ENCODE measurements around the gene CACNA1D.

The CACNA1D gene

DNA sequence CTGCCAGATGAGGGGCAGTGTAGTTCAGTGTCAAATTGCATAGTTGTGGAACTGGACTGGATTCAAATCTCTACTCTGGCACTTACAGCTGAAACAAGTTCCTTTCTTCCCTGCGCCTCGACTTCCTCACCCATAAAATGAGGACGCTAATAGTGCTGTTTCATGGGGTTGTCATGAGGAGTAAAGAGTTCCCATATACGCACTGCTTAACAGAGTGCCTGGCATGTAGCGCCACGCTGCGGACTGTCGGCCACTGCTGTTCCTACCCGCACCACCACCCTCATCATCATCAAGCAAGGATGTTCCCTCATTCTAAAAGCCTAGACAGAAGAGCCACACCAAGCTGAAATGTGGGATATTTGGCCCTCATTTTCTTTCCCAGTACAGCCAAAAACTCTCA is 259.9 kb downstream of the CACNA1D start:
- Mint-ChIP-seq H3K27me3 (ENCODE audit: low read depth) (no peaks in the 10 kb centered on the region), H3K4me3 (no peak overlapping the region), H3K27ac (no peak overlapping the region), H3K36me3 (ENCODE audit: low read depth) (no peaks in the 10 kb centered on the region), H3K9me3 (no peaks in the 10 kb centered on the region), H3K4me1 (no peaks in the 10 kb centered on the region)
- no peak for TF ChIP-seq CTCF (IDR thresholded peaks at IDR 0.05; ENCODE audit: unreplicated experiment in 3 of 3)

- Mint-ChIP-seq H3K27me3 (ENCODE audit: low read depth) (peaks cover 5% of the 10 kb centered on the region), H3K4me1 (no peaks in the 10 kb centered on the region), H3K9me3 (no peaks in the 10 kb centered on the region), H3K27ac (no peak overlapping the region), H3K36me3 (ENCODE audit: low read depth) (no peaks in the 10 kb centered on the region), H3K4me3 (no peak overlapping the region)
- TF ChIP-seq CTCF (IDR thresholded peaks at IDR 0.05; ENCODE audit: unreplicated experiment in 3 of 3) = no peak
Measured at GRCh38 chr3:53758846-53759245, 264.4 kb downstream of the CACNA1D start.

GRCh38 chr3:53763353-53763752 is 268.9 kb downstream of the CACNA1D start:
- Mint-ChIP-seq H3K27me3 (ENCODE audit: low read depth) (peaks cover 10% of the 10 kb centered on the region), H3K36me3 (ENCODE audit: low read depth) (no peaks in the 10 kb centered on the region), H3K4me1 (peaks cover 6% of the 10 kb centered on the region), H3K9me3 (no peaks in the 10 kb centered on the region), H3K4me3 (no peak overlapping the region), H3K27ac (no peak overlapping the region)
- no peak for TF ChIP-seq CTCF (IDR thresholded peaks at IDR 0.05; ENCODE audit: unreplicated experiment in 3 of 3)

DNA sequence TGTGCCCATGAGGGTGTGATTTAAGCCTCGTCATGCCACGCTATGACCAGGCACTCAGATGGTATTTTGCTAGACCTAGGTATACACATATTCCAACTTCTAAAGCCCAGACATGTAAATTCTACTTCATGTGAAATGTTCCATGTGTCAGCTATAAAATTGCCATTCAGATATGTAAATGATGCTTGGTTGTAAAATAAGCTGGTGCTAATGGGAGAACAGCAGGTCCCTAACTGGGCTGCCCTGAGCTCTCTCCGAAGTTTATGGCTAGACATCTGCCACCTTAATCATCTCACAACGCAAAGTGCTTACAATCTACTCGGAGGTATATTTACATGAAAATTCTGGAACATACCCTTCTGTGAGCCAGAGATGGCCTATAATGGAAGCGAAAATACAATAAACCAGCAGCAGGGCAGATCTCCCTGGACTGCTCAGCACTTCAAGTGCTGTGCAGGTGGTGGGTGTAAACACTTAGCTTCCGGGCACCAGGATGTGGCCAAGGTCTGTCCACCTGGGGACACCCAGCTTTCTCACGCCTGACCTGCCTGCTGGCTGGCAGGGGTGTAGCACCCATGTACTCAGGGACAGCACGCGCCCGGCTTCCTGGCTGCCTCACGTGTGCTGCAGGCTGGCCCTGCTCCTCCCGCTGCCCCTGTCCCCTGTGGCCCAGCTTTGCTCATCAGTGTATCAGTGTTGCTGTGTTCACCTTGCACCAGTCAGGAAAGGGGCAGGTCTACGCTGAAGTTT is 269.8 kb downstream of the CACNA1D start:
- Mint-ChIP-seq H3K36me3 (ENCODE audit: low read depth) (no peaks in the 10 kb centered on the region), H3K27ac (no peak overlapping the region), H3K4me1 (peaks cover 6% of the 10 kb centered on the region), H3K9me3 (no peaks in the 10 kb centered on the region), H3K4me3 (no peak overlapping the region), H3K27me3 (ENCODE audit: low read depth) (peaks cover 10% of the 10 kb centered on the region)
- TF ChIP-seq CTCF (IDR thresholded peaks at IDR 0.05; ENCODE audit: unreplicated experiment in 3 of 3) = no peak

- peaks cover 10% of the 10 kb centered on the region for H3K27me3 Mint-ChIP-seq (ENCODE audit: low read depth)
- TF ChIP-seq CTCF (IDR thresholded peaks at IDR 0.05; ENCODE audit: unreplicated experiment in 3 of 3) = no peak
- H3K27ac Mint-ChIP-seq = no peak overlapping the region
- no peak overlapping the region for H3K4me3 Mint-ChIP-seq
- H3K9me3 Mint-ChIP-seq = no peaks in the 10 kb centered on the region
- no peaks in the 10 kb centered on the region for H3K36me3 Mint-ChIP-seq (ENCODE audit: low read depth)
- H3K4me1 Mint-ChIP-seq = peaks cover 6% of the 10 kb centered on the region
Measured at GRCh38 chr3:53765753-53766152, 271.3 kb downstream of the CACNA1D start.

GRCh38 chr3:53766706-53767105 is 272.3 kb downstream of the CACNA1D start:
- no peak overlapping the region for H3K4me3 Mint-ChIP-seq
- H3K4me1 Mint-ChIP-seq = peaks cover 10% of the 10 kb centered on the region
- no peaks in the 10 kb centered on the region for H3K36me3 Mint-ChIP-seq (ENCODE audit: low read depth)
- H3K27ac Mint-ChIP-seq = no peak overlapping the region
- no peak for TF ChIP-seq CTCF (IDR thresholded peaks at IDR 0.05; ENCODE audit: unreplicated experiment in 3 of 3)
- H3K9me3 Mint-ChIP-seq = no peaks in the 10 kb centered on the region
- peaks cover 10% of the 10 kb centered on the region for H3K27me3 Mint-ChIP-seq (ENCODE audit: low read depth)
